ENCODE results near the gene JPT2.
"Not testable (repeated sequence)": the region's sequence is repeated elsewhere in the genome, so short reads cannot be mapped to it uniquely, and the experiment has no call there.

JPT2 gene

DNA sequence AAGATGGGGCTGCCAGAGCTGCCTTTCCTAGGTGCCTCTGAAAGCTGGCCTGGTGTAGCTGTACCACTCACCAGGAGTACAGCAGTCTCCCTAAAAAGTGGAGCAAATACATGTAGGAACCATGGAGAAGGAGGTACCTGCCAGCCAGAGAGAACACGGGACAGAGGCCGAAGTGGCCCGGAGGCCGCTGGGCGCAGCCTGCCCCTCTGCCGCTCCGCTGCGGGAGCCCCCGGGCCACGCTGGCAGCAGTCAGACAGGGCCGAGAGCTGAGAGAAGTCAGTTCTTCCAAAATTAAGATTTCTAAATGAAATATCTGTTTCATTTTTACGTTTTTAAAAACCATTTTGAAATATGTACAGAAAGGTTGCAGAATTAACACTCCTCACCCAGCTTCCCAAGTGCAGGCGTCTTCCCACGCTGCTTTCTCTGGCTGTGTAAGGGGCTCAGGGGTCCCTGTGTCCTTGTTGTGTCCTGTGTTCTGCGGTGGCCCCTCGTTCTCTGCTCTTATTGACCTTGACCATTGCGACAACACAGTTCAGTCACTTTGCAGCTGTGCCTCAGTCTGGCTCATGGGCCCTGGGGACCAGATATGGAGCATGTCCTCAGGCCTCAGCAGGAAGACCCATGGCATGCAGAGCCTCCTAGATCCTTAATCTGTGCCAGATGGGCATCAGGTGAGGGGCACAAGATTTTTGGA, 32.9 kb downstream of the JPT2 start:
- no peak for DNase-seq

DNA sequence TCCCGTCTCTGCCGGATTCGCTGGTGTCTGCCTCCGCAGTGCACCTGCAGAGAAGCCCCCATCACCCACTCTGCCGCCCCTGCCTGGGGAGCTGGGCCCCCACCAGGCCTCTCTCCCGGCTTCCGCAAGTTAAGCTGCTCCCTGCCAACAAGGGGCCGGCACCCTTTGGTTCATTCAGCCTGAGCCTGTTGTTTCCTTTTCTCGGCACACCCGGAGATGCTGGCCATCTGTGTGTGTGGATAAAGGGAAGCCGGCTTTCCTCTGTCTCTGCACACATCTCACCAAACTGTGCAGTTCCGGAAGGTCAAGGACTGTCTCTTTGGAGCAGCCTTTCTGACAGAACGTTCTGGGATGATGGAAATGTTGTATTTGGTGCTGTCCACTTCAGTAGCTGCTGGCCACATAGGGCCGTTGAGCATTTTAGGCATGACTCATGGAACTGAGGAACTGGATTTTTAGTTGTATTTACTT, 34.7 kb downstream of the JPT2 start:
- no peak for DNase-seq

DNA sequence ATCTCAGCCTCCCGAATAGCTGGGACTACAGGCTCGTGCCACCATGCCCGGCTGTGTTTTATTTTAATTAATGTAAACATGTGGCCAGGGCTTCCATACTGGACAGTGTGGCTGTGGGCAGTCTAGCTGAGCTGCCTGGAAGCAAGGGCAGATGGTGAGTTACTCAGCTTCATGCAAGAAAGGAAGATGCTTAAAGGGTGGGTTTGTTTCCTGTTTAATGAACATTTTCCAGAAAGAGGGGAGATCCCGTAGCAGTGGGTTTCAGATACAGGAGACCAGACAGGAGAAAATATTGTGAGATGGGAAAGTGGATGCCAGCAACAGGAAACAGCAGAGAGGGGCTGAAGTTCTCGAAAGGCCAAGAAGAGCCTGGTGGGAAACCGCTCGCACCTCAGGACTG, 35.3 kb downstream of the JPT2 start:
- no peak for DNase-seq

GRCh38 chr16:1713933-1714332, 35.9 kb downstream of the JPT2 start:
- no peak for DNase-seq

- no peak for DNase-seq
Measured at GRCh38 chr16:1715220-1715619, 37.1 kb downstream of the JPT2 start.

DNA sequence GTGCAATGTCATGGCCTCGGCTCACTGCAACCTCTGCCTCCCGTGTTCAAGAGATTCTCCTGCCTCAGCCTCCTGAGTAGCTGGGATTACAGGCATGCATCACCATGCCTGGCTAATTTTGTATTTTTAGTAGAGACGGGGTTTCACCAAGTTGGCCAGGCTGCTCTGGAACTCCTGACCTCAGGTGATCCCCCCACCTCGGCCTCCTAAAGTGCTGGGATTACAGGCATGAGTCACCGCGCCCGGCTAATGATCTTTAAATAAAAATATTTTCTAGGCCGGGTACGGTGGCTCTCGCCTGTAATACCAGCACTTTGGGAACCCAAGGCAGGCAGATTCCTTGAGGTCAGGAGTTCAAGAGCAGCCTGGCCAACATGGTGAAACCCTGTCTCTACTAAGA, 40.2 kb downstream of the JPT2 start:
- not testable (repeated sequence) for DNase-seq

DNA sequence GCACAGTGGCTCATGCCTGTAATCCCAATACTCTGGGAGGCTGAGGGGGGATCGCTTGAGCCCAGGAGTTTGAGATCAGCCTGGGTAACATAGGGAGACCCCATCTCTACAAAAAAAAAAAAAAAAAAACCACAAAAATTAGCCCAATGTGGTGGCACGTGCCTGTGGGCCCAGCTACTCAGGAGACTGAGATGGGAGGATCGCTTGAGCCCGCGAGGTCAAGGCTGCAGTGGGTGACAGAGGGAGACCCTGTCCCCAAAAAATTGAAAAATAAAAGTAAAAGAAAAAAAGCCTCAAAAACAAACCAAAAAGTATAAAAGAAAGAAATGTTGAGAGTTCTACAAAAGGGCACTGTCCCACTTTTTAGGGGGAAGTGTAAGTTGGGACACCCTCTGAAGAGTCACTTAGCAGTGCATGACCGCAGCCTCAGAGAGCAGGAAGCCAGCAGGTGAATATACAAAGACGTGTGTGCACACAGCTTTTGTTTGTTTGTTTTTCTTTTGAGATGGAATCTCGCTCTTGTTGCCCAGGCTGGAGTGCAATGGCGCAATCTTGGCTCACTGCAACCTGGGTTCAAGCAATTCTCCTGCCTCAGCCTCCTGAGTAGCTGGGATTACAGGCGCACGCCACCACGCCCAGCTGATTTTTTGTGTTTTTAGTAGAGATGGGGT, 41.6 kb downstream of the JPT2 start:
- DNase-seq = peak; percentile 10

DNA sequence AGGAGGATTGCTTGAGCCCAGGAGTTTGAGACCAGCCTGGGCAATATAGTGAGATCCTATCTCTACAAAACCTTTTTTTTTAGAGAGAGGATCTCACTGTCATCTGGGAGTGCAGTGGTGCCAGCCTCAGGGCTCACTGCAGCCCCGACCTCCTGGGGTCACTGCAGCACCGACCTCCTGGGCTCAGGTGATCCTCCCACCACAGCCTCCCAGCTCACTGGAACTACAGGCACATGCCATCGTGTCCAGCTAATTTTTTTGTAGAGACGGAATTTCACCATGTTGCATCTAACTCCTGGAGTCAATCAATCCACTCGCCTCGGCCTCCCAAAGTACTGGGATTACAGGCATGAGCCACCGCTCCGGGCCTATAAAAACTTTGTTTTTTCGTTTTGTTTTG, 43.3 kb downstream of the JPT2 start:
- no peak for DNase-seq

GRCh38 chr16:1723450-1724147, 45.5 kb downstream of the JPT2 start:
- DNase-seq = peak; percentile 58

DNA sequence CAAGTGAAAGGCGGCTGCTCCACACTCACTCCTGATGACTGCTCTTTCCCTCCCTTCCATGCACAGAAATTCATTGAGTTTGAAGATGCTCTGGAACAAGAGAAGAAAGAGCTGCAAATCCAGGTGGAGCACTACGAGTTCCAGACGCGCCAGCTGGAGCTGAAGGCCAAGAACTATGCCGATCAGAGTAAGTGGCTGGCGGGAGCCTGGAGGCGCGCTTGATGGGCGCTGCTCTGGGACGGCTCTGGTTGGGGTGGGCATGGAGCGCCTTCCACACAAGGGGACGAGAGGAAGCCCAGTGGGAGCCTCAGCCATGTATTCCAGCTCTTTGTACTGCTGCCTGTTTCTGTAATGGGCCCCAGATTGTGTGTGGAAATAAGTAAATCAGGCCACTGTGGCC, 46.4 kb downstream of the JPT2 start:
- DNase-seq = no peak

DNA sequence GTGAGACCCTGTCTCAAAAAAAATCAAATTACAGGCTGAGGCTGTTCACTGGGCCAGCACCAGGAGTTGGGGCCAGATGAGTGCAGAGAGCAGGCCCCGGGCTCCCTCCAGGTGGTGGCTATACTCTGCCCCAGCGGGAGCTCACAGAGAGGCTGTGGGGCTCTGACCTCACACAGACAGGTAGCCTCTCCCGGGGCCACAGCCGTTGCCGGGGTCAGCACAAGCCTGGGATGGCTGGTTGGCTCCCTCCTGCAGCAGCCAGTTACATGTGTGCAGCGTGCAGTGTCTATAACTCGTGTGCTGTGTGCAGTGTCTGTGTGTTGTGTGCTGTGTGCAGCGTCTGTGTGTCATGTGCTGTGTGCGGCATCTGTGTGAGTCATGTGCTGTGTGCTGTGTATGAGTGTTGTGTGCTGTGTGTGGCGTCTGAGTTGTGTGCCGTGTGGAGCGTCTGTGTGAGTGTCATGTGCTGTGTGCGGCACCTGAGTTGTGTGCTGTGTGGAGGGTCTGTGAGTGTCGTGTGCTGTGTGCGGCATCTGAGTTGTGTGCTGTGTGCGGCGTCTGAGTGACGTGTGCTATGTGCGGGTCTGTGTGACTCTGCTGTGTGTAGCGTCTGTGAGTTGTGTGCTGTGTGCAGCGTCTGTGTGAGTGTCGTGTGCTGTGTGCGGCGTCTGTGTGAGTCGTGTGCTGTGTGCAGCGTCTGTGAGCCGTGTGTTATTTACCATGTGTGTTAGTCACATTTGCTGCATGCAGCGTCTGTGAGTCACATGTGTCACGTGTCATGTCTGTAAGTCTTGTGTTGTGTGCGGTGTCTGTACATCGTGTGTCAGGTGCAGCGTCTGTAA, 48.8 kb downstream of the JPT2 start:
- no peak for DNase-seq

GRCh38 chr16:1727651-1728624, 49.9 kb downstream of the JPT2 start:
- DNase-seq = no peak

DNA sequence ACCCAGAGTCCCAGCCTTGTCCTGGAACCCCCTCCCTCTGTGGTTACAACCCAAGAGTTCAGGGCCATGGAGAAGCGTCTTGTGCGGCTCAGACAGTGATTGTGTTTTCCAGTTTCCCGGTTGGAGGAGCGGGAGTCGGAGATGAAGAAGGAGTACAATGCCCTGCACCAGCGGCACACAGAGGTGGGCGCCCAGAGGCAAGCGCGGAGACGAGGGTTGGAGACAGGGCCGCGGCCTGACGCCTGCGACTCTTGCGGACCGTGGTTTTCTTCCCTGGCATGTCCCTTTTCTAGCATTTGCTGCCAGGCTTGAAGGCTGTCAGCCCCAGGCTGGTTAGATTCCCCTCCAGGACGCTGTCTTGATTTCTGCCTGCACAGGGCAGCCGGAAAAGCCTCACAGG, 50.9 kb downstream of the JPT2 start:
- DNase-seq = no peak

GRCh38 chr16:1729445-1729844, 51.4 kb downstream of the JPT2 start:
- DNase-seq = no peak

GRCh38 chr16:1731073-1731472, 53.0 kb downstream of the JPT2 start:
- no peak for DNase-seq

GRCh38 chr16:1731603-1732002, 53.5 kb downstream of the JPT2 start:
- DNase-seq = no peak

DNA sequence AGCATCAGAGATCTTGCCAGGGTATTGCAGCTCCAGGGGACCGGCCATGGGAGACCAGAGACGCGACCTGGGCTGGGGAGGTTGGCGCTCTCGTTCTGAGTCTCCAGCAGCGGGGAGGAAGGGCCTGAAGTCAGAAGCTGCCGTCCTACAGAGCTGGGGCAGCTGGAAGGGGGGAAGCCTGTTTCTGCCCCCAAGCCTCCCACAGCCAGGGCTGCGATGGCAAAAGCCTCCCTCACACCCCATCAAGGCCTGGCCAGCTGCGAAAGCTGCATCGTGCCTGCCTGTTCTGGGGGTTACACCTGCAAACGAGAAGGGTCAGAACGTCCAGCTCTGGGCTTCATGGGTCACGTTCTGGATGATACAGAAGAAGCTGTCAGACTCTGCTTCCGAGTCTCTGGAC, 54.0 kb downstream of the JPT2 start:
- DNase-seq = no peak

- DNase-seq = not testable (repeated sequence)
Measured at GRCh38 chr16:1732551-1732987, 54.5 kb downstream of the JPT2 start.

DNA sequence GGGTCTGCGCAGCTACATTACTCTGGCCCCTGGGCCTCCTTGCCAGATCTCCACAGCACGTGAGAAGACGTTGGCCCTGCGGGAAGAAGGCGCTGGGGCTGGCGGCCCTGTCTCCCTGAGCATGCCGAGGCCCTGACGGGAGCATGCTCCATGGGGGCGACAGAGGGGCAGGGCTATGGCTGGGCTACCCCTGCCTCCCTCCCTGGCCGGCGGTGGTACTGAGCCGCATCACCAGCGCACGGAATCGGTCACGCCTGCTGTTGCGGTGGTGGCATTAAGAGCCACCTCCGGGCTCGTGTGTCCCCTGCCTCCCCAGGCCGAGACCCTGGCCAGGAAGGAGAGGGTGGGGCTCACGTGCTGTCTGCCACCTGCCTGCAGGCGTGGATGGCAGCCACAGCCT, 56.0 kb downstream of the JPT2 start:
- no peak for DNase-seq

GRCh38 chr16:1734816-1735215, 56.7 kb downstream of the JPT2 start:
- no peak for DNase-seq

- DNase-seq = no peak
Measured at GRCh38 chr16:1740234-1740633, 62.2 kb downstream of the JPT2 start.
